Measurements from ENCODE around the gene HLA-DRA.

DNA sequence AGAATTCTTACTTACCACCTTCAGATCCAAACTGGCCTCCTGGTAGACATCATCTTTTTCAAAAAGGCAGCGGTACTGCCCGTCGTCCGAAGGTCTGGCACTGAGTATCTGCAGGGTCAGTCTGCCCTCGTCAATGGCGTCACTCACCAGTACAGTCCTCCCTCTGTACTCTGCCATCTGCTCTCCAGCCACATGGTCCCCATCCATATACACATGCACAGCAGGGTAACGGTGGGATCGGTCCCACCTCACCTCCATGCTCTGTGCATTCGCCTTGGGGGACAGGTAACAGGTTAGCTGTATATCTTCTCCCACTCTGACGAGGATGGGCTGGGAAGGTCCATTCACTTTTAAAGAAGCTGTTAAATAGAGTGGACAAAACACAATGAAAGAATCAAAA lies 43.7 kb upstream of the HLA-DRA start:
- TF ChIP-seq, protein P1, sequence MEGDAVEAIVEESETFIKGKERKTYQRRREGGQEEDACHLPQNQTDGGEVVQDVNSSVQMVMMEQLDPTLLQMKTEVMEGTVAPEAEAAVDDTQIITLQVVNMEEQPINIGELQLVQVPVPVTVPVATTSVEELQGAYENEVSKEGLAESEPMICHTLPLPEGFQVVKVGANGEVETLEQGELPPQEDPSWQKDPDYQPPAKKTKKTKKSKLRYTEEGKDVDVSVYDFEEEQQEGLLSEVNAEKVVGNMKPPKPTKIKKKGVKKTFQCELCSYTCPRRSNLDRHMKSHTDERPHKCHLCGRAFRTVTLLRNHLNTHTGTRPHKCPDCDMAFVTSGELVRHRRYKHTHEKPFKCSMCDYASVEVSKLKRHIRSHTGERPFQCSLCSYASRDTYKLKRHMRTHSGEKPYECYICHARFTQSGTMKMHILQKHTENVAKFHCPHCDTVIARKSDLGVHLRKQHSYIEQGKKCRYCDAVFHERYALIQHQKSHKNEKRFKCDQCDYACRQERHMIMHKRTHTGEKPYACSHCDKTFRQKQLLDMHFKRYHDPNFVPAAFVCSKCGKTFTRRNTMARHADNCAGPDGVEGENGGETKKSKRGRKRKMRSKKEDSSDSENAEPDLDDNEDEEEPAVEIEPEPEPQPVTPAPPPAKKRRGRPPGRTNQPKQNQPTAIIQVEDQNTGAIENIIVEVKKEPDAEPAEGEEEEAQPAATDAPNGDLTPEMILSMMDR (conservative IDR thresholded peaks at IDR 0.05 in 1 of 2, IDR thresholded peaks at IDR 0.05 in 1 of 2; ENCODE audit: extremely low read depth in 1 of 2, insufficient read depth in 1 of 2, low read depth in 1 of 2, low read length in 2 of 2) = no peak
- no peak for TF ChIP-seq EZH2 (IDR thresholded peaks at IDR 0.05; ENCODE audit: borderline replicate concordance, low read length)
